ENCODE results near the gene ADCY9.
A peak's percentile ranks its signal among the peaks of the same experiment; 100 is the strongest.

ADCY9 gene

DNA sequence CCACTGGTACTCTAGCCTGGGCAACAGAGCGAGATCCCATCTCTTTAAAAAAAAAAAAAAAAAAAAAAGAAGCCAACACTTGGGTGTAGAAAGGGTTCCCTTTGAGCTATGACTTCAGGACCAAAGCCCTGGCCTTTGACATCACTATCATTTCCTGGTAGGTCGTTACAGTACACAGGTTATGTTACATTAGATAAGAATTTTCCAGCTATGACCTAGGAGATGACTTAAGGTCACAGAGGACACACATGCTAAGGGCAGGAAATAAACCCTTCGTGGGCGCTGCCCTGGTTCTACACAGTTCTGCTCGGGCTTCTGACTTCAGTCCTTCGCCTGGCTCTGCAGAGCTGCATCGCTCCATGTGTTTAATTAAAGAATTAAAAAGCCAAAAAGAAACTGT, 112.0 kb downstream of the ADCY9 start:
- DNase-seq (ENCODE audit: low read depth, low spot score) = no peak

DNA sequence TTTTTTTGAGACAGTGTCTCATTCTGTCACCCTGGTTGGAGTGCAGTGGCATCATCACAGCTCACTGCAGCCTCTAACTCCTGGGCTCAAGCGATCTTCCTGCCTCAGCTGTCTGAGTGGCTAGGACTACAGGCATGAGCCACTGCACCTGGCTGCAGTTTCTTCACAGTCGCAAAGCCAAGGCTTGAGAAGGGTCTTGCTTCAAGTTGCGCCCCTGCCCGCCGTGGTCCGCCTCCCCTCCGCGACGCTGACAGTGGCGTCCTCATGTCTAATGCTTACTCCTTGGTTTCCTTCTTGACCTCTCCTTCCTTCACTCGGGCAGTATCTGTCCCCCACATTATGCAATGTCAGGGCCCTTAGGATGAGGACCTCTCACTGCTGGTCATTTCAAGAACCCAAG, 112.7 kb downstream of the ADCY9 start:
- no peak for DNase-seq (ENCODE audit: low read depth, low spot score)

DNA sequence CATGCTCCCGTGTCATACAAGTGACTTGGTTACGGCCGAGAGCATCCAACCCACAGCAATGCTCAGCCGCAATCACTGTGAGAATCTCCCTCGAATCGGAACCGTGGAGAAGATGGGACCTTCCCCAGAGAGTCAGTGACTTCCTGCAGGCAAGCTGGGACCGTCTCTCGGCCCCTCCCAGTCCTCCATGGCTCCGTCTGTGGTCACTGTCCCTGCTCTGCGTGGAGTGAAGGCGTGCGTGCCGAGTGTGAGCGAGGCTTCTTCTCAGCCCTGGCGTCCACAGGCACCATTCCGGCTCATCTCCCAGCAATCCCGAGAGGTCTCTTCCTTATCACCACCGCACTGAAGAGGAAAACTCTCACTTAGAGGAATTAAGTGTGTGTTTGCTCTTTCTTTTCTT, 113.1 kb downstream of the ADCY9 start:
- DNase-seq (ENCODE audit: low read depth, low spot score) = no peak

DNA sequence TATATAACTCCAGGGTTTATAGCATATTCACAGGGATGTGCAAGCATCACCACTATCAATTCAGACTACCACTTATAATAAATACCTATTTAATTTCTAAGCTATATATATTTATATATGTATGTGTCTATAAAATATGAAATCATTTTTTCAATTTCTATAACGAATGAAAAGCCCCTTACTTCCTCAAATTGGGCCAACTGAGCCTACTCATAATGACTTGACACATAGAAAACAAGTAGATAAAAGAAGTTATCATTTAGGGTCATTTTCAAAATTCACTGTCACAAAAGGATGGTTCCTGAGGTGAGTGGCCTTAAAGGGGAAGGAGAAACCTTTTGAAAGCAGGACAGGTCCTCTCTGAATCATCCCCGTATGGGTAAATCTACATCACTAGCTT, 114.1 kb downstream of the ADCY9 start:
- DNase-seq (ENCODE audit: low read depth, low spot score) = no peak

DNA sequence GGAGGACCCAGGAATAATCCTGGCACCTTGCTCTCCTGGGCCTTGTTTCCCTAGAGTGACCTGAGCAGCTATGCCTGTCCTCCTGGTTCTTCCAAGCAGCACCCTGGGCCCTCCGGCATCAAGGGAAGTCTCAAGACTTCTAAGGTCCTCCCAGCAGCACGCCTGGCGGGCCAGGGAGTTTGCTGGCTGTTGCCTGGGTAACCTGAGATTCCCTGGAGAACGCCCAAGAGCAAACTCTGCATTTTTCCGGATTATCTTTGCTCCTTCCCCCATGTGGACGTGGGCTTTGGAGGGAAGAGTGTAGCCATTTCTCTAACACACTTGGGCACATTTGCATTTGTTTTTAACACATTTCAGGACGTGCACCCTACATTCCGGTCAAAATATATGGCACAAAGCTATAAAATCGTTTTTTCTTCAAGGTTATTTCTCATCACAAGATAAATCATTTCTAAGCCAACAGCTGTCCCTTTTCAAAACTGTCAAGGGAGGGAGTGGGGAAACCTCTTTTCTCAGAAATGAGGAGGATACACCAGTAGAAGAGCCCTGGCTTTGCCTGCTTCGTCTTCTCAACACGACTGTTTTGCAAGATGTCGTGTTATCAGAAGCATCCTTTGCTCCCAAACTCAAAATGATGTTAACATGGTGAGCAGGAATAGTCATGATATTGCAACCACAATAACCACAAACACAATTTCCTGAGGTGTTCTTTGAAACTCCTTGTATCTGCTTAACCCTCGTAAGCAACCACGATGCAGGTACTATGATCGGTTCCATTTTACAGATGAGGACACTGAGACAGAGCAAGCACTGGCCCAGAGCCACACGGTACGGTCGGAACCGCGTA, 116.5 kb downstream of the ADCY9 start:
- DNase-seq (ENCODE audit: low read depth, low spot score) = no peak

DNA sequence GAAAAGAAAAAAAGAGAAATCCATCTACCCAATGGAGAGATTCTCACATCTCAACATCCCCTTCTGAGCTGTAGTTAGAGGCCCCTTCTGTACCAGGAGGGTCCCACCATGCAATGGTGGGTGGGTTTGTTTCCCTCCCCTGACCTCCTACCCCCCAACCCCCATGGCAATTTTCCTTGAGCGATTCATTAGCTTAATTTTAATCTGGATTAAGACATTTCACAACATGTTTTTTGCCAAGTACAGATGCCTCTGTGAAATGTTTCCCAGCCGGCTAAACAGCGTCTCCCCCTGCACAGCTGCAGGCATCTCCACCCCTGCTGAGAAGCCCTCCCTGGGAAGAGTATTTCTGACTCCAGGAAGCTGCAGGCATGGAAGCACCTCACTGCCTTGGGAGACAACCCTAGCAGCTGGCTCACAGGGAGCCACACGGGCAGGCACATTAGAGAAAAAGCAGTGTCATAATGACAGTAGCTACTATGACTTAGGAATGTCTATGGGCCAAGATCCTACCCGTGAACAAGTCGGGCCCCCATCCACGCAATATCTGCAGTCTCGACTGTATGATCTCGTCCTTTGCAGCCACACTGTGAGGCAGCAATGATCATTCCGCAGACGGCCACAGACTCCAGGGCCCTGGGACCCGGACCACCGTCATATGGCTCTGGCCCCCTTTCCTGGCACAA, 117.3 kb downstream of the ADCY9 start:
- DNase-seq (ENCODE audit: low read depth, low spot score) = no peak

DNA sequence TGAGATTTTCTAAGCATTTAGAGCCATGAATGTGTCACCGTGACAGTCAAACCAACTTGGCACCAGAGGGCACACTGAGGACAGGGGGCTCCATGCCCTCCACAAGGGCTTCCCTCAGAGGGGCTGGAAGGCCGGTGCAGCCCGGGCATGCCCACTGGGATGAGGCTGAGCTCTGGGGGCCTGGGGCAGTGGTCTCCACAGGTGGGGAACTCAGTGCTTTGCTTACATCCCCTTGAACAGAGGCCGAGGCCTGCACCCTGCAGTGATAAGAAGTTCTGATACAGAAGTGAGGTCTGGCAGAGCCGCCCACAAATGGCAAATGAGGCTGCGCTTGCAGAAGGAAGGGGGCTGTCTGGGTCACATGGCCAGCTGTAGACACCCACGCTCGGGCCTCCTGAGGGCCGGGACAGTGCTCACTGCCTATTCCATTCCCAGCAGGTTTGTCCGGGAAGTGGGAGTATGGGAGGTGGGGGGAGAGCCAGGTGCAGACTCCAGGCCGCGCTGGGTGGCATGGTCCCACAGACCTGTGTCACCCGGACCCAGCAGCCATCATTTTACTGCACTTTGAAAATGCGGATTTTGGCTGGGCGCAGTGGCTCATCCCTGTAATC, 118.9 kb downstream of the ADCY9 start:
- no peak for DNase-seq (ENCODE audit: low read depth, low spot score)

DNA sequence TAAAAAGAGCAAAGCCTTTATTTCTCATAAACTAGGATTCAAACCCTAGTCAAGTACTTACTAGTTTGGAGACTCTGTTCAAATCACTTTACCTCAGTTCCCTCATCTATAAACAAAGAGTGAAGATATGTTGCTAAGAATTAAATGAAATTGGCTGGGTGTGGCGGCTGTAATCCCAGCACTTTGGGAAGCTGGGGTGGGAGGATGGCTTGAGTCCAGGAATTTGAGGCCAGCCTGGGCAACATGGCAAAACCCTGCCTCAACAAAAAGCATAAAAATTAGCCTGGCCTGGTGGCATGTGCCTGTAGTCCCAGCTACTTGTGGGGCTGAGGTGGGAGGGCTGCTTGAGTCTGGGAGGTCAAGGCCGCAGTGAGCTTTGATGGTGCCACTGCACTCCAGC, 121.2 kb downstream of the ADCY9 start:
- DNase-seq (ENCODE audit: low read depth, low spot score) = no peak

DNA sequence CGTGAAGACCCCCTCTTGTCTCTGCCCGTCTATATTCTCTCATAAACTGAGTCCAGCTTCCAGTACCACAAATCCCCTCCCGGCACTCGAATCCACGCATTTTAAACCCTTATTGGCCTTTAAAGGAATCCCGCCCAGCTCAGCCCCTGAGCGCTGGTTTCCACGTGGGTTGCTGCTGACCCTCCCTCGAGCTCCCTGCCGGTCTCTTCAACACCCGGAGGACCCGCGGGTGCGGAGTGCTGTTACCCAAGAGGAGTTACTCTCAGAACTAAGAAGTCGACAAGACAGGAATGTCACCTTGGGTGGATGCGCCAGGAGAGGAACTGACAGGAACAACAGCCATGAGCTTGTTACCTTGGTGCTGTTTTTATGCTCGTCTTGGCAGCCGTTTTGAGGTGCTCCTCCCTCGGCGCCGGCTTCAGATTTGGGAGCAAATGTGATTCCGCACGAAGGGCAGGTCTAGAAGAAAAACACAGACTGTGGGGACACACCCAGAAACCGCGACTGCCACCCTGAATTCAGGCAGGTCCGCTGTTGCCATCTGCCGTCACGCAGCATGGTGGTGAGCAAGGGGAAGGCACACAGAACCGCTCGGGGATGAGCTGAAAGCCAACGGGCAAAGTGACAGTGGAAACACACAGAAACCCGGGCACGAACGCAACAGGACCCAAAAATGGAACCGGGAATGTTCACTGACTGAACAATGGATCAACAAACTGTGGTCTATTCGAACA, 123.0 kb downstream of the ADCY9 start:
- DNase-seq (ENCODE audit: low read depth, low spot score) = no peak

DNA sequence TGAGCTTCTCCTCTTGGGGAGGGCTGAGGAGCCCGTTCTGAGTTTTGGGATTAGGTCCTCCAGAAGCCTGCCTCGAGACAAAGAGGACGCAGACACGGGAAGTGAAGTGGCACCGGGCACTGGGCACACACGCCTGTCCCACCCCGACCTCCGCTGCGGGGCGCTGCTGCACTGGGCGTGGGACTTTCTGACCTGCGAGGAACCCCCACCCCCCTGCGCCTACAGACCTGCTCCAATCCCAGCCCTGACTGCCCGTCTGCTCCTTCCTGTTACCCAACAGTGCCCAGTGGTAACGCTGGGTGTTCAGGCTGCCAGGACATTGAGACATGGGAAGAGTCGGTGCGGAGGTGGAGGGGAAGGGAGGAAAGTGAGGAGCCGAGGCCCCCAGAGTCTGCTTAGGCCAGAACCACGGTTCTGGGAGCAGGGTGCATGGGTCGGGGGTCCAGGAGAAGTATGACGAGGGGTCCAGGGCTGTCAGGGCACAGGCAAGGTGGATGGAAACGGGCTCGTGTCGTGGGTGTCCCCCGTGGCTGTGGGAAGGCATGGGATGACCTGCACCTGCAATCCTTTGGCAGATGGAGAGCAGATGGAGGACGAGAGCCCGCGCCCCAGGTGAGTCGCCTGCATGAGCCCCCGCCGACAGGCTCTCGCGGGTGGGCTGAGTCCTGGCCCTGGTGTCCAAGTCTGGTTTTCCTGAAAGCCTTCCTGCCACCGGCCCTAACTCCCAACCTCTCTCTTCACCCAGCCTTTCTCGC, 123.8 kb downstream of the ADCY9 start:
- DNase-seq (ENCODE audit: low read depth, low spot score) = no peak

DNA sequence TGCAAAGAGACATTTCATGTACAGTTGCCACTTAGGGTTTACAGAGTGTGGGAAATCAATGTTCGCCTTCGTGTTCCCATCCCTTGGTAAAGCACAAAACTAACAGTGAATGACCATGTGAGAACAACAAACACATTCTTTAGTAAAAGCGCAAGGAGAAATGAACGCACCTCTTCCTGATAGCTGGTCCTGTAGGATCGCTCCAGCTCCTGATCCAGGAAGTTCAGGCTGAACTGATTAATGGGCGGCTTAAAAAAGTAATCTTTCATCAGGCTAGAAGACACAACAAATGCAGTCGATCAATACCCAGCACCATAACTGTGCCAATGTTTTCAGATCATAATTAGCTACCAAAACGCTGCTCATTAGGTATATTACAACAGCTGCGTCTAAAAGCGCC, 127.4 kb downstream of the ADCY9 start:
- no peak for DNase-seq (ENCODE audit: low read depth, low spot score)

DNA sequence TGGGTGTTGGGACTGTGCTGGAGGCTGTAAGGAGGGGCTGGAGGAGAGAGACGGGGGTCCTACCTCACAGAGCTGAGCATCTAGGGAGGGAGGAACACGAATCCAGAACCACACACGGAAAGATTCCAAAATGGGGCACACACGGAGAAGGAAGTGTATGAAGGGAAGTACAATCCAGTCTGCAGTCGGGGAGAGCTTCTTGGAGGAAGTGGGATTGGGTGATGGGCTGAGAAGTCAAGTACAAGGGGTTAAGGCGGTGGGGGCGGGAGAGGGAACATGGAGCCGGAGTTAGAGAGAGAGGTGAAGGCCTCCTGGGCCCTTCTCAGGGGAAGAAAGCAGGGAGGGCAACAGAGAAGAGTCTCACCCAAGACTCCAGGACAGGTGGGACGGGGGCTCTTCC, 128.2 kb downstream of the ADCY9 start:
- no peak for DNase-seq (ENCODE audit: low read depth, low spot score)

DNA sequence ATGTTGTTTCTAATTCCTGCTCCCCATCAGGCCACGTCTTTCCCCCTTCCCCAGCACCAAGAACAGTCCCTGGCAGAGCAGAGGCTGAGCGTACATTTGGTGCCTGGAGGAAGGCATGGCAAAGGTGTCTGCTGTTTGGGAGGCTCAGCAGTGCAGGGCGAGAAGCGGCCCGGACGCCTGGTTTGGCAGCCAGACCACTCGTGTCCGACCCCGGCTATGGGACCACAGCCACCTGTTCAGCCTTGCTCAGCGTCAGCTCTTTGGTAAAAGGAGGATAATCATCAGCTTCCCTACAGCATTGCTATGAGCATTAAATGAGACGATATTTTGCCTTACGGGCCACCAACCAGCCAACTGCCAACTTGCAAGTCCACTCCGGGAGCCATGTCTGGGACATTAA, 129.0 kb downstream of the ADCY9 start:
- DNase-seq (ENCODE audit: low read depth, low spot score) = no peak

DNA sequence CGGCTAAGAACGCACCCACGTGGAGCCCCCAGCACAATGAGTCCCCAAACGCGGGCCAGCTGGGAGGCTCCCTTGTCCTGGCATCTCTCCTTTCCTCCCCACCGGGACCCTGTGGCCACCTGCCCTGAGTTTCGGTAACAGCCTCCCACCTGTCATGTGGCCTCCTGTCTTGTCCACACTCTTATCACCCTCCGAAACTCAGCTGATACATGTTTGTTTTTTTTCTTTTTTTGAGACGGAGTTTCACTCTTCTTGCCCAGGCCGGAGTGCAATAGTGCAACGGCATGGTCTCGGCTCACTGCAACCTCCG, 130.1 kb downstream of the ADCY9 start:
- DNase-seq (ENCODE audit: low read depth, low spot score) = no peak

DNA sequence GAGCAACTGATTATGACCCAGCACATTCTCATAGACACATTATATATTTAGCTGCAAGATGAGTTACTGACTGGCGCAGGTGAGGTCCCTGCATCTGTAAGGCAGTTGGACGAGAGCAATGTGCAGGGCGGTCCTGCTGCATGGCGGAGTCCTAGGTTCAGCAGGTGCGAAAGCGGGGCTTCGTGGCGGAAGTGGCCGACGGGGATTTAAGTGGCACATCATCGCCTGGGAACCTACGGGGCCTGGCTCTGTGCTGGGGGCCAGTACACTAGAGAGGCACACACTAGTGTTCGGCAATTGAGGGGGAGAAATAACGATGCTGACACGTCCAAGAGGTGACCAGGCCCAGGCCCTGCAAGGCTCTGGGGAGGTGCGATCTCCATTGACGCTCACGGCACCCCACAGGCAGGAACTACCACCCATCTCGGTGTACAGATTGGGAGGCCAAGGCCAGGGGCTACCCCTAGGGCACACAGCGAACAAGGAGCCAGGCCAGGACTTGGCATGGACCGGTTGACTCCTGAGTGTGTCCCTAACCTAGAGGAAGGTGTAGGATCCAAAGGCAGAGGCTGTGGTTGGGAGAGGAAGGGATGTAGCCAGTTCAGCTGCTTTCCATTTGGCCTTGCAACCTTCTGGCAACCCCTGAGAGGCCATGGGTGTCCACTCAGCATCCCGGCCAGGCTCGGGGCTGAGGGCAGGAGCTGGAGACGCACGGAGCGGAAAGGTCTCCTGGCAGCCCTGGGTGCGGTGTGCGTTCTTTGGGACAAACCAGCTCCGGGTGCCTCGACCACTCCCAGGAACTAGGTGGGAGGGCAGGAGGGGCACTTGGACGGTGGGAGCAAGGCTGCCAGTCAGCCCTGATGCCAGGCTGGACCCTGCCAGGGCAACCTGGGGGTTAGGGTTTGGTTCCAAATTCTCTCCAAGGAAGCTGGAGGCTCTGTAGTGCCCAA, 131.9 kb downstream of the ADCY9 start:
- no peak for DNase-seq (ENCODE audit: low read depth, low spot score)

DNA sequence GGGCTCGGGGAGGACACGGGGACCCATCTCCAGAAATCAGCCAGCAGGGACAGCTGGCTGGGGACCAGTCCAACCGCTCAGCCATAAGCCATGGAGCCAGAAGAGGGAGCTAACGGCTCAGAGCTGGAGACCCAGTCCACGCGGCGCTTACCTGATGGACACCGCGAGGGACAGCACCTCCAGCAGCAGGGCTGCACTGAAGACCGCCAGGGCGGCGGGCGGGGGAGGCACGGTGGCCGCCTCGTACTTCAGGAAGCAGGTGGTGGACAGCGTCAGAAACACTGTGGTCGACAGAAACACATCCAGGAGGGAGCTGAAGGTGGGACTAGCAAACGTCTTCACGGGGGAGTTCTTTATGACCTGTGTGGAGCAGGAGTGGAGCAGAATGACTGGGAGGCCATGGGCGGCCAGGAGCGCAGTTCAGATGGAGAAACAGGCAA, 133.1 kb downstream of the ADCY9 start:
- DNase-seq (ENCODE audit: low read depth, low spot score) = peak; percentile 20

DNA sequence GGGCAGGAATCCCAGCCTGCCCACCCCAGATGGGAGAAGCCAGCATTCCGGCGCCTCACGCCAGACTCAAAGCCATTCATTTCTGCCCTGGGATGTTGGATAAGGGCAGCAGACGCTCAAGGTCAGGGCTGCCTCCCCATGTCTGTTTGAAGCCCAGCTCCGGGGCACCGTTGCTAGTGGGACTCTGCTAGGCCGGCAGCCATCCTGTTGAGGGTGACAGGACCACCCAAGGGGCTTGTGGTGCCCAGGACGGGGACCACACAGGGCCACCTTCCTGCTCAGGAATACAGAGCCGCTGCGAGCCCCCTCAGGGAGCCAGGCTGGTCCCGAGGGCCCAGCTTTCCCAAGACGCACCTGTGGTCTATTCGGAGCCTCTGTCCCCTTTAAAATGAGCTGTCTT, 134.0 kb downstream of the ADCY9 start:
- DNase-seq (ENCODE audit: low read depth, low spot score) = no peak

DNA sequence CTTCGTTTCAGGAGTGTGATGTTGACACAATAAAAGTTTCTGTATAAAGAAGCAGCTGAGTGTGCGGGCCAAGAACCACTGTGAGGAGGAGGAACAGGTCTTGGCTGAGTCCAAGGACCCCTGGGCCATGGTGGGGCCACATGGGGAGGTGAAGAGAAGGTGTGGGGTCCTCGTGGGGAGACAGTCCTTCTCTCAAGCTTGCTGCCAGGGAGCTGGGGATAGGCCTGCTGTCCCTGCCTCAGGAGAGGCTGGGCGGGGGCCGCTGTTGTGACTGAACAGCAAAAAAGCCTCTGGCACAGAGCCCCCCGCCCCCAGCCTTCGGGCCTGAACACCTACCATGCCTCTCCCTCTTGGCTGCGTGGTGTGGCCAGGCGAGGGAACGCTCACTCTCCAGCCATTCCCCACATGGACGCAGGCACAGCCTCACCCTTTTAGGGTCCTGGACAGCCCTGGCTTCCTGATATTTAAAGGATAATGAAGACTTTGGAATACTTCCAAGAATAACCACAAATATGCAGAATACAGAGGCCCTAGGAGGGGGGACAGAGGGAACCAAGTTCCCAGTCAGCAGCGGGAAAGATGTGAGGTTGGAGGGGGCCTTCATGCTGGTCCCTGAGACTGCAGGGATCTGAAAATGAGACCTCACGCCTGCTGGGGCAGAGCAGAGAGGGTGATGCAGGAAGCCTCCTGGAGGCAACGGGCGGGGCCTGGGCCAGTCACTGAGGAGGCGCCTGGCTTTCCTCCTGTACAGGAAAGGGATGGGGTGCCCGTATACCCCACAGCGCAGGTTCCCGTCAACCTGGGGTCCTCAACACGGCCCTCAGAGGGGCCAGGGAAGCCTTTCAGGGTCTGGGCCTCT, 135.8 kb downstream of the ADCY9 start:
- peak; percentile 82 for DNase-seq (ENCODE audit: low read depth, low spot score)

DNA sequence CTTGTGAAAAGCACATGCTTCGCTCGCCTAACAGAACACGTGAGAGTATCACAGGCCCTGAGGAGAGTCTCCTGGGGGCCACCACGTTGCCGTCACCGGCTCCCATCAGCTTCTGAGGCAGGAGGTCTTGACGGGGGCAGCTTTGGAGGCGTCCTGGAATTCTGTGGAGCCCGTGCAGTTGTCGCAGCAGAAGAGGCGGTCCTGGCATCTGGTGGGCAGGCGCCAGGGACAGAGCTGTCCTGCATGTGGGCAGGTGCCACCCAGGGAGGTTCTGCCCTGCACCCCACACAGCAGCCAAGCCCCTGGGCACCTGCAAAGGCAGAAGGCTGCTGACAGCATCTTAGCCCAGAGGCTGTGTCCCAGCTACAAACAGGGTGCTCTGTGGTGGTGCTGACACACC, 136.7 kb downstream of the ADCY9 start:
- no peak for DNase-seq (ENCODE audit: low read depth, low spot score)
